ENCODE data around the gene VSIG10L.

The VSIG10L gene

GRCh38 chr19:51295382-51296126, 46.4 kb downstream of the VSIG10L start:
- TF ChIP-seq GATA2 (IDR thresholded peaks at IDR 0.05; ENCODE audit: low read depth, low read length) (no peak), GATA3 (IDR thresholded peaks at IDR 0.05; ENCODE audit: low read depth, low read length) (no peak)

DNA sequence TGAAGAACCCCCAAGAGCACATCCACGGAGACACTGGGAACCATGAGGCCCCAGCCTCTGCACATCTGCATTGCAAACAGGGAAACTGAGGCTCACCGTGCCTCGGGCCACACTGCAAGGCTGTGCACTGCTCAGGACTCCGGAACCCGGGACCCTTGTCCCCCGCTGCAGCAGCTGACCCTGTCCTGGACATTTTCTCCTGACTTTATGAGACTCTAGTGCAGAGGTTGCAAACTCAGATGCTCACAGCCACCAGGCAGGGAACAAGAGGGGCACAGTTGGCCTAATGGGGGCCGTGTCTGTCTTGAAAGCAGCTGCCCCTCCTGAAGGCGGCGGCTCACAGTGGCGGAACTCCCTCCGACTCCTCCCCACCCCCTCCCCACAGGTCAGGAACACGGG, 47.0 kb downstream of the VSIG10L start:
- TF ChIP-seq GATA3 (IDR thresholded peaks at IDR 0.05; ENCODE audit: low read depth, low read length): no peak
- no peak for TF ChIP-seq GATA2 (IDR thresholded peaks at IDR 0.05; ENCODE audit: low read depth, low read length)

DNA sequence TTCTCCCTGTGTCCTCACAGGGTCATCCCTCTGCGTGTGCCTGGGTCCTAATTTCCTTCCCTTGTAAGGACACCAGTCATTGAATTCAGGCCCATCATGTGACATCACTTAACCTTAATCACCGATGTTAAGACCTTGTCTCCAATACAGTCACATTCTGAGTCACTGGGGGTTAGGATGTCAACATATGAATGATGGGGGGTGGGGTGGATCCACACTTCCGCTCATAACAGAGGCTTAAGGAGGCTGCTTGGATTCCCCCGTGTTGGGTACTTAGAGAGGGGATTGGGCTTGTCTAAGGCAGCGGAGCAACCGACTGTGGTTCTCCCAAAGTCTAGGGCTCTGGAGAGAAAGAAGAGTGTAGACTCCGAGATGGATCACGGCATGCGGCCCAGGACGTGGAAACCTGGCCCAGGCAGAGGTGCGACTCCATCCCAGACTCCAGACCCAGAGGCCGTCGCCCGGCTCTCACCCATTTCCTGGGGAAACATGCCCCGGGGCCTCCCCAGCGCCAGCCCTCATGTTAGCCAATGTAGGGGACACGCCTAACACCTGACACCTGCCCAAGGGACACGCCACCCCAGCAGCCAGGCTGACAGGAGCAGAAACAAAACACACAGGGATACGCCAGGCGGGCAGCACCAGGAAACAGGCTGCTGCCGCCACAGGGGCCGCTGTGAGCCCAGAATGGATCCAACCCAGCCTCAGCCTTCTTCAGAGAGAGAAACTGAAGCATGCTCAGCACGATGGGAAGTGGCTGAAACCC, 47.5 kb downstream of the VSIG10L start:
- TF ChIP-seq GATA3 (IDR thresholded peaks at IDR 0.05; ENCODE audit: low read depth, low read length): no peak
- no peak for TF ChIP-seq GATA2 (IDR thresholded peaks at IDR 0.05; ENCODE audit: low read depth, low read length)

DNA sequence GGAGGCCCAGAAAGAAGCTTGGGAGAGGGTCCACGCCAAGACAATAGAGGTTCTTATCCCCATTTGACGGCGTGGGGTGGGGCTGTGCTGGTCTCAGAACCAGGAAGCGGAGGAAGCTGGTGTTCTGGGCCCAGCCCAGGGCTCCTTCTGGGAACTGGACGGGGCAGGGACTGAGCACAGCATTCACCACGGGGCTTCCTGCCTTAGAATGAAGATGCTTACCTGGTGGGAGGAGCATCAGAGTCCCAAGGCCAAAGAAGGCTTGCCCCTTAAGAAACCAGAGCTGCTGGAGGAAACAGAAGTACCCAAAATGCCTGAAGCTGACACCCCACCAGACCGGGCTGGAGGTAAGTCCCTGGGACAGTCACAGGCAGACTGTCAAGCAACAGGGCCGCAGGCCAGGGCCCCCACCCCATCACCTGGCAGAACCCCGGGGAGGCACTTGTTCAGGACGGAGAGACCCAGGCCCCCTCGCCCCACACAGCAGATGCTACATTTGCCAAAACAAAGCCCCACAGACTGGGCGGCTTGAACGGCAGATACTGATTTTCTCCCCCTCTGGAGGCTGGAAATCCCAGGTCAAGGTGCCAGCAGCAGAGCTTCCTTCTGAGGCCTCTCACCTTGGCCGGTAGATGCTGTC, 48.2 kb downstream of the VSIG10L start:
- no peak for TF ChIP-seq GATA3 (IDR thresholded peaks at IDR 0.05; ENCODE audit: low read depth, low read length)
- no peak for TF ChIP-seq GATA2 (IDR thresholded peaks at IDR 0.05; ENCODE audit: low read depth, low read length)

- TF ChIP-seq GATA2 (IDR thresholded peaks at IDR 0.05; ENCODE audit: low read depth, low read length) (no peak), GATA3 (IDR thresholded peaks at IDR 0.05; ENCODE audit: low read depth, low read length) (no peak)
These were observed 49.0 kb downstream of the VSIG10L start for GRCh38 chr19:51292971-51293370.

GRCh38 chr19:51289635-51290034, 52.3 kb downstream of the VSIG10L start:
- no peak for TF ChIP-seq GATA2 (IDR thresholded peaks at IDR 0.05; ENCODE audit: low read depth, low read length)
- no peak for TF ChIP-seq GATA3 (IDR thresholded peaks at IDR 0.05; ENCODE audit: low read depth, low read length)

DNA sequence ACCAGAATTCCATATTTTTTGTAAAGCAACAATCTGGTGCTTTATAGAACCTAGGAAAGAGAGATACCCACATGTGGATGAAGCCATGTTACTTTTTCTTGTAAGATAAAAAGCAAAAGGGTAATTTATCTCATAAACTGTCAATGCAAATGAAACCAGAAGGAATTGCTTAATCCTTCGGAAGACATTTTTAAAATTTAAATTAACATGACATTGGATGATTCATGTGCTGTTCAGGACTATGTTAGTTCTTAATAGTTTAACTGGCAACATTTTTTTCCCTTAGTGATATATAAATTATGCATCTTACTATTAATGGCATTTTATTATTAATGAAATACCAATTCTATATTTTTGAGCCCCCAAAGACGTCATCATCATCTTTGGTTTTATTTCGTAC, 56.3 kb downstream of the VSIG10L start:
- TF ChIP-seq GATA3 (IDR thresholded peaks at IDR 0.05; ENCODE audit: low read depth, low read length): no peak
- no peak for TF ChIP-seq GATA2 (IDR thresholded peaks at IDR 0.05; ENCODE audit: low read depth, low read length)

DNA sequence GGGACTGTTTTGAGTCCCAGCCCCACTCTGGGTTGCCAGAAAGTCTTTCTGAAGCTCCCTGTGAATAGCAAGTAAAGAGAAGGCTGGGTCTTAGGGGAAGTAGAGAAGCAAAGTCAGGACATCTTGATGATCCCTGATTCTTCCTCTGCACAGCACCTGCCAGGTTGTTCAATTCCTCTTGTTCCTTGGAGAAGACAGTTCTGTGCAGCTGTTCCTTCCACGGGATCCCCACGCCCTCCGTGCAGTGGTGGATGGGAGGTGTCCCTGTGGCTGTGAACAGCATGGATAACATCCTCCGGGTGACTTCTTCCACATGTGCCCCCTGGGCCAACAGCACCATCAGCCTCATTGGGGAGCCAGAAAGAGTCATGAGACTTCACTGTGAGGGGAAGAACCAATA, 59.6 kb downstream of the VSIG10L start:
- TF ChIP-seq GATA2 (IDR thresholded peaks at IDR 0.05; ENCODE audit: low read depth, low read length) (no peak), GATA3 (IDR thresholded peaks at IDR 0.05; ENCODE audit: low read depth, low read length) (no peak)

Measured in SH-SY5Y (cell line).